ENCODE data around the gene VIT.
A peak's percentile ranks its signal among the peaks of the same experiment; 100 is the strongest.

VIT gene

DNA sequence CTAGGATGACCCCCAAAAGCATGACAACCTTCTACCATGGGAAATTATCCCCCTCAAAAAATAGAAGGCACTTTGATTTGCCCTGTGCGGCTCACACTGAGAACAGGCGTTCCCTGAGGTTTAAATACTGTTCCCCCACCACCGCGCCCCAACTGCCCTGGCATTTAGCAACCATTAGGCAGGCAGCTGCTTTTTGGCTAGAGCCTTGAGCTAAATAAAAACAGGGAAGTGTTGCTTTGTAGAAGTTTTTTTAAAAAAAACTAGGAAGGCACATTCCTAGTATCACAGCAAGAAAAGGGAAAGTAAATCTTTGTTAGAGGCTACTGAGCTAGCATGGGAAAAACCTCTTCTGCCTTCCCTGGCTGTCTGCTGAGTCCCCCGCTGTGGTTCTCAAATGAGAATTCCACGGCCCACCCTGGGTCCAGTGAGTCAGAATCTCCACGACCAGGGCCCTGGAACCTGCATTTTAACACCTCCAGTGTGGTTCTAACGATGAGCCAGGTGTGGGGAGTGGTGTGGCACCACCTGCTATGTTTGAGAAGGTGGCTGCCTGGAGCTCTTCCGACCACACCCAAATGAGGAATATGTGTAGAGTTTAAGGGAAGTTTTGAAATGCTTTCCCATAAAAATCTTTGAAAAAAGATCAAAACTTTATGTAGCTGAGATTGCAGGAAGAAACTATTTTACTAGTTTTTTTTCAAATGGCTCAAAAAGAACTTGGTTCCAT lies 66.4 kb downstream of the VIT start:
- no peak for DNase-seq

DNA sequence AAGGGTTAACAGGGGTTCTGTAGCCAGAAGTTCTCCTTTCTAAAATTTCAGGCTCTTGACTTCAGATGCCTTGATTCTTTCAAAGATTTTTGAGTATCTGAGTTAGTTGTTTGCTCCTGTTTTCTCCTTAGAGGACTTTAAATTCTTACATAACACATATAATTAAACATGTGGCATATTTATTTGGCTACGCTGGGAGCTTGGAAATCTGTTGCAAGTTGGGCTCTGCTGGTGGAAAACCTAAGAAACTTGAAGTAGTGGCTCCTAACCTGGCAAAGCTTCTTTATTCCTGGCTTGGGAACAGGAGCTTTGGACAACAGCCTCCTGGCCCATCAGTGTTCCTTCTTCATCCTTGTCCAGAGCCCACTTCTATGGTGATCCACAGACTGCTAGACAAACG lies 72.6 kb downstream of the VIT start:
- no peak for DNase-seq

DNA sequence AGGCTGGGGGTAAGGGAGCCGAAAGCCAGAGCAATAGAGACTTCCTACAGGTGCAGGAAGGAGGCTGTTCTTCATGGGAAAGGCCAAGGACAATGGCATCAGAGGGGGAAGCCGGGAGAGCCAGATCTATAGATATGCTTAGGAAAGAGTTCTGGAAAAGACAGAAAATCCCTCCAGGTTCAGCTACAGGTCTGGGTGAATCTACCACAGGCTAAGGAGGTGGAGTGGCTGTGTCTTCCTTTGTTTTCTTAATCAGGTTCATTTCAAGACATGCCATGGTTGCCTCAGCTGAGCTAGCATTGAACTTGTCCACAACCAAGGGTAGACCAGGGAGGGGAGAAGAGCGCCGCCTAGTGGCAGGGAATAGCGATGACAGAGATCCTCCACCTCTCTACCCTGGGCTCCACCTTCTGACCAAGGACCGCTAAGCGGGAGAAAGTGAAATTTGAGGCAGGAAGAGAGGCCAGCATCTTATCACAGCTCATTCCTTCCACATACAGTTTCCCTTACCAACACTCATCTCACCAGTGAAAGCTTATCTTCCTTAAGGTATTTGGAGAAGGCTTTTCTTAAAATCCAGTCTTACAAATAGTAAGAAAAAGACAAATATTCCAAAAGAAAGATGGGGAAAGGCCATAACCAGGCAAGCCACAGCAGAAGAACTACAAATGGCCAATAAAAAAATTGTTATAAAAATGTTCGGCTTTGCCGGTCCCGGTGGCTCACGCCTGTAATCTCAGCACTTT lies 74.2 kb downstream of the VIT start:
- peak in 2 of 51 donors; percentile 0 to 3 for DNase-seq

DNA sequence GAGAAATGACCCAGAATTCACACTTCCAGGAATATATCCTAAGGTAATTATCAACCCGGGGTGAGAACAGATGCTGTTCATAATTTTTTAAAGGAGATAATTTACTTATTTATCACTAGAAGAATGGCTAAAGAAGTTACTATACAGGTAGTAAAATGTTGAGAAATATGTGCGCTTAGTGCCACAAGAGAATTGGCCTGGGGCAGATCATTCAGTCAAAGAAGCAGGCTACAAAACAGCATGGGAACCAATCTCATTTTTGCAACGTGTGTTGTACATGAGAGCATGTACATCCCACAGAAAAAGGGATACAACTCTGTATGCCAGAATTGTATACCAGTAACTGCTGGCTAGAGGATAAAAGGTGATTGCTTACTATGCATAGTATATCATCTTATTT lies 75.2 kb downstream of the VIT start:
- no peak for DNase-seq

DNA sequence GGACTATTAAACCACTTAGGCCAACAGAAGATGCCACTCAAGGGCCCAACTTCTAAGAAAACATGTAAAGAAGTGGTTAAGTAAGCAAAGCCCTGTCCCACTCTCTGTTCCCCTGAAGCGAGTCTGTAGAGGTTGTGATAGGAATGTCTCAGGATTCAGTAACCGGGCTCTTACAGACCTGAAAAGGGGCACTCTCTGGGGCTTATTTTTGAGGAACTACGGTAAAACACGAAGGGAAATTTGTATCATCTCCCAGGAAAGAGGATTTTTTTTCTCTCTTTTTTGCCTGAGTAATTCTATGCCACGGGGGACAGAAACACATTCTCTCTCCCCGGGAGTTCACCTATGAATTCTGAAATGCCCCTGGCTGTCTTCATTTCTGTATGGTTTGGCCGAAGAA lies 77.4 kb downstream of the VIT start:
- DNase-seq, result no peak

DNA sequence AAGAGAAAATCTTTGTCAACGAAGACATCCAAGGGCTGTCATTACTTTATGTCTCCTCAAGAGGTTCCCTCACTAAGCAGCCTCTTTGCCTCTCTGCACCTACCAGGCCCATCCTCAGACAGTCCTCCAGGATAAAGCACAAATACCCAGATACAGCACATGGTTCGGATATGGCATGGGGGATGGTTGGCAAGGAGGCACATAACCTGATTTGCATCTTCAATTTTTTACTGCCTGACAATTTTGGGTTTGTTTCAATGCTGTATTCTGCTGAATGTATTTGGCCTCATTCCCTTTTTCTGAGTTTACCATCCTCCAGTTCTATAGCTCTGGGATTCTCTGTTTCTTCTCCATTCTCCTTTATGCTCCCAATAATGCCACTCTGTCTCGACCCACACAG lies 78.8 kb downstream of the VIT start:
- no peak for DNase-seq

DNA sequence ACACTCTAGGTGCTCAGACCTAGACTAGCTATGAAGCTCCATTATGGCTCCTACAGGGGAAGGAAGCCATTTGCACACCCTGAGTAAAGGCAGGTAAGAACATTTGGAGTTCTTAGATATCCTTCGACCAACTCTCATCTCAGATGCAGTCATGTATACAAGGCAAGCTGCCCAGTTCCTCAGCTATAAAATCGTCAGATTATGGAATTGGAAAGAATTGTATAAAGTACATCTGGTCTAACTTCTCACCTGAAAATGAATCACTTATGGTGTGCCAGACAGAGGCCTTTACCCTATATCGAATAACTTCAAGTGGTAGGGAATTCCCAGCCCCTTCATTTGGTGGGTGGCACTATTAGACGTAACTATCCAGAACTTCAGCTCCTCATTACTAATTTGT lies 79.3 kb downstream of the VIT start:
- DNase-seq, result no peak

DNA sequence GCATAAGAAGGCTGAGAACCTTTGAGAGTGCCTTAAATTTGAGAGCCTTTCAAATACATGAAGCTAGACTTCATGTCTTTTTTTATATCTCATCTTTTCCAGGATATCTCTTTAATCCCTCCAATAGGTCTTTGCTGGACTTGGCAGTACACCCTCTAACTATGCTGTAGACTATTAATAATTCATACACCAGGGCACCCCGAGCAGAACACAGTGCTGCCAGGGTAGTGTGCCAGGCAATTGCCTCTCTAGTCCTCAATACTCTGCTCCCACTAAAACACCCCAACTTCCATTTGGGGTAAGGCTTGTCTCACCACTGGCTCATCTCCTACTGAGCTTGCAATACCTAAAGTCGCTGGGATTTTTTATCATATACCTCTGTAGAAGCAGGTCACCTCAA lies 80.8 kb downstream of the VIT start:
- DNase-seq, result no peak

DNA sequence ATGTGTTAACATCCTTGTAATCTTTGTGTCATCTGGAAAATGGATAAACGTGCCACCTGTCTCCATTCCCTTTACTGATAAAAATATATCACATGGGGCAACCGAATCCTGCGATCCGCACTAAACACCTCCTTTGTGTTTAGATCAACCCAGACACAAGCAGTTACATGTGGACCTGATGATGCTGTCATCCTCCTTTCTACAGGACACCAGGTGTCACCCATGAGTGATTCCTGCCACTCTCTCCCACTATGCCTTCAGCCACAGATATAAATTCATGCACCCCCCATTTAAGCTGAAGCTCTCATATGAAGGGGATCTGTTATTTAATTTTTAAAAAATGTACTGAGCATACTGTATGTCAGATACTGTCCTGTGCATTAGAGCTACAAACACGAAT lies 81.3 kb downstream of the VIT start:
- no peak for DNase-seq

DNA sequence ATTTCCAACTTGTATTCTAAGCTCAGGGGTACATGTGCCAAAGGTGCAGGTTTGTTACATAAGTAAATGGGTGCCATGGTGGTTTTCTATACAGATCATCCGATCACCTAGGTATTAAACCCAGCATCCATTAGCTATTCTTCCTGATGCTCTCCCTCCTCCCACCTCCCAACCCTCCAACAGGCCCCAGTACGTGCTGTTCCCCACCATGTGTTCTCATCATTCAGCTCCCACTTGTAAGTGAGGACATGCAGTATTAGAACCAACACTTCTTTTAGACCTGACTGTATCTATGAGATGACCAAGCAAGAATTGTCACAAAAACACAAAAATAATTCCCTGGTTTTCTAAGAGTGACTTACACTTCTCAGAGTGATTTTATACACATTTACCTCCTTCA lies 83.0 kb downstream of the VIT start:
- DNase-seq, result no peak

DNA sequence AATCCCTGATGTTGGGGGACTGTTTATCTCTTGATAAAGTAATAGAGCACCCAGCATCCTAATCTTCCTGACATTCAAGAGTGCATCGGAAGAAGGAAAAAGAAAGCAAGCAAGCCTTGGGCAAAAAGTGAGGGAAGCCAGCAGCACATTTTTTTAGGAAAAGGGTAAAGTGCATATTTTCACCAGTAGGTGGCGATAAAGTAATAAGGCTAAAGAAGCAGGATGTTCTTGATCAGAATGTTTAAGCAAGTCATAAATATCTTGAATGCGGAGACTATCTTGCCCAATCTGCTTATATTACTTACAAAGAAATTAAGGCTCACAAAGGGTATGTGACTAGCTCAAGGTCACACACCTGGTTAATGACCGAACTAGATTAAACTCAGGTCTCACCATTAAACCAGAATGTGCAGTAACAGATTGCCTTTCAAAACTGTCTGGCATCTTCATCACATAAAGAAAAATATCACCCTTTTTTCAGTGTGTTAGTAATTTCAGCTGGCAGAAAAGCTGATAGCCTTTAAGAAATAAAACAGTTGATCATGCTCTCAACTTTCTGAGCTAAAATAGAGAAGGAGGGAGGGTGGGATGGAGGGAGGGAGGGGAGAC lies 83.8 kb downstream of the VIT start:
- DNase-seq, result peak in 3 of 51 donors; percentile 7 to 48 (median 11)

DNA sequence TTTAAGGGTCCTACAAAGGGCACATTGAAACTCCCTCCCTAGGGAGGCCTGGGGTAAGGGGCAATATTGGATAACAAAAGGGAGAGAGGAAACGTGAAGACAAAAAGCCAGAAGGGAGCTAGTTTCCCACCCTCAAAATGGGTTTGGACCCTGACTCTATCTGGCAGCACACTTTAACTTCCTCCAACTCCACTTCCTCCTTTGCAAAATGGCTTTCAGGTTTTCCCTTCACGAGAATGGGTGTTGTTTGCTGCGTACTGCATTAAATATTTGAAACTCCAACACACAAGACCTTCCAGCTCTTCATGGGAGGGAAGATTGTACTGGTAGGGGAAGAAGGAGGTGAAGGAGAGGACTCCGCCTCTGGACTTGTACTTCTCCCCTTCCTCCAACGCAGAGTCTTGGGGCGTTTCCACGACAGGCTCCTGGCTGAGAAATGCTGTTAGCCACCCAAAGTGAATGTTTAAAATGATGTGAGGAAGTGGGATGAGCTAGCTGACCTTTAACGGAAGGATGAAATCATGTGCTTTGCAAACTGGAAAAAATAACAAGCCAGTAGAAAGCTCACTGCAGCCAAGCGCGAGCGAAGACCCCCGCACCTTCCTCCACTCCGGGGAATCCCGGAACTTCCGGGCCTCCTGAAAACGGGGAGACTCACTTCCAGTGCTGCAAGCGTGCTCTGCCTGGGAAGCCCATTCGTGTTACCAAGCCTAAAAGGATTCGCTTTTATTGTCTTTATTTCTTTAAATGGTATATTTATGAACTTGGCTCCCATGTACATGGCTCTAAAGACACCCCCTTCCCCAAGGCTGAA lies 85.6 kb downstream of the VIT start:
- peak in 1 of 51 donors; percentile 41 for DNase-seq

DNA sequence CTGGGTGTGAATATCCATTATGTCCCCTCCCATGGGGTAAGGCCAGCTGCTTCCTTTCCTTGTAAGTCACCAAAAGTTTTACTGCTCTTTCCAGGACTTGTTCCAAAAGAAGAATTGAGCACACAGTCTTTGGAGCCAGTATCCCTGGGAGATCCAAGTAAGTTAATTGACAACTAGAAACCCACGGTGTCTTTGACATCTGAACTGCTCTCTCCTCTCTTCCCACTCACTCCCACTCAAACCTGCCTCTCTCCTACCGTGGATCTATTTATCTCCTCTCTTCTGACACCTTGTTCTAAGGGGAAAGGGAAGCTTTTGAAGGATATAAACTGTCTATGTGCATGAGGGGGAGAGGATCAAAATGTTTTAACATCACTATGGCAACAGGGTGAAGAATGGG lies 86.7 kb downstream of the VIT start:
- DNase-seq, result peak in 1 of 51 donors; percentile 22

DNA sequence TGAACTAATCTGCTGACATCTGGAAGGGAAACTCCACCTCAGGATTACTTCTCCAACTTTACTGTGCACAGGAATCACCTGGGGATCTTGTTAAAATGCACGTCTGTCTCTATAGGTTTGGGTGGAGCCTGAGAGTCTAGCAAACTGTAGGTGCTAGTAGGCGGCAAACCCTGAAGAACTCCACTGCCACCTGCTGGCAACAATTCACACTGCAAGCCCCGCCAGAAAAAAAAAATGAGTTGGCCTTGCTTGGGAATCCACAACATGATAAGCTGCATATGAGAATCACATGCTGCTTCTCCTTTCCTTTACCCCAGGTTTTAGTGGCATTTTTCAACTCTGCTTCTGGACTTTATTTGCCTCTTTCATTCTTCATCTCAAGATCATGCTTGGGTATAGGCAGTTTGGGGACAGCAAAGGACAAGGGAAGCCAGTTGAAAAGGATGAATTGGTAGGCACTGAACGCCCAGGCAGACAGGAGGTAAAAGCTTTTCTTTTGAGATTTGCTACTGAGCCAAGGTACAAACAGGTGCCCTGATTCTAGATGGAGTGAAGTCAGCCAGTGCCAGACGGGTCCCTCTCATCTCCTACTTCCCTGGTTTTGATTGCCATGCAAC lies 88.8 kb downstream of the VIT start:
- DNase-seq, result peak in 32 of 51 donors; percentile 0 to 58 (median 10)

DNA sequence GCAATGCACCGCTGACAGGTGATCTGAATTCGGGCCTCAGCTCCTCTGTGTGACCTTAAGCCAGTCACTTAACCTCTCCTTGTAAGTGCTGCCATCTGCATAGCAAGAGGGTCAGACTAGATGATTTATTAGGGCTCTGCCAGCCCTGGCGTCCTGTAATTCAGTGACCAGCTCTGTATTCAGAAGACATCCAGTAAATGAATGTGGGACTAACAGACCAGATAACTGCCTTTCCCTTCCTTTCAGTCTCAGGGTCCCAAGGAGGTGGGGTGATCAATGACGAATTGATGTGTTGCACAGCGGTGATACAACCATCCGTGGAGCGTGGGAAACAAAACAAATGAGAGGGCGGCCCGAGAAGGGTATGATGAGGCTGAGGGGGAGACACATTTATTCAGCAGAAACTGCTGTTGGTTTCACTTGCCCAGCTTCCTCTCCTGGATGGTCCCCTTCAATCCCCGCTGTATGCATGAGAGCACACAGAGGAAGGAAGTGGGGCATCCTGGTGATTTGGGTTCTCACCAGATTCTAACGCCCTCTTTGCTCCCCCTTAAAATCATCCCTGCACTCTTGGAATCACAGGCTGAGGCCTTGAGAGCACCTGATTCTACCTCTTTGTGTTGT lies 92.8 kb downstream of the VIT start:
- no peak for DNase-seq

DNA sequence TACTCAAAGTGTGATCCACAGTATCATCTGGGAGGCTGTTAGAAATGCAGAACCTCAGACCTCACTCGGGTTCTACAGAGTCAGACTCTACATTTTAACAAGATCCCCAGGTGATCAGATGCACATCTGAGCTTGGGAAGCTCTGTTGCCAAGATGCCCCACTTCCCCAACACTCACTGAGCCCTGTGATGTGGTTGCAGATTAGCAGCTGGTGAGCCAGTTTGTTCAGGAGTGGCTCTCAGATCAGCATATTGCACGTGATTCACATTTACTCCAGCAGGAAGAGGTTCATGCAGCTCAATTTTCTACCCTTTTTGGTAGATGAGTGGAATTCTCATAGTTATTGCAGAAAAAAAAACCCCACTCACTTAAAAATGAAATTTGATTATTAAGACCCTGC lies 96.4 kb downstream of the VIT start:
- no peak for DNase-seq

DNA sequence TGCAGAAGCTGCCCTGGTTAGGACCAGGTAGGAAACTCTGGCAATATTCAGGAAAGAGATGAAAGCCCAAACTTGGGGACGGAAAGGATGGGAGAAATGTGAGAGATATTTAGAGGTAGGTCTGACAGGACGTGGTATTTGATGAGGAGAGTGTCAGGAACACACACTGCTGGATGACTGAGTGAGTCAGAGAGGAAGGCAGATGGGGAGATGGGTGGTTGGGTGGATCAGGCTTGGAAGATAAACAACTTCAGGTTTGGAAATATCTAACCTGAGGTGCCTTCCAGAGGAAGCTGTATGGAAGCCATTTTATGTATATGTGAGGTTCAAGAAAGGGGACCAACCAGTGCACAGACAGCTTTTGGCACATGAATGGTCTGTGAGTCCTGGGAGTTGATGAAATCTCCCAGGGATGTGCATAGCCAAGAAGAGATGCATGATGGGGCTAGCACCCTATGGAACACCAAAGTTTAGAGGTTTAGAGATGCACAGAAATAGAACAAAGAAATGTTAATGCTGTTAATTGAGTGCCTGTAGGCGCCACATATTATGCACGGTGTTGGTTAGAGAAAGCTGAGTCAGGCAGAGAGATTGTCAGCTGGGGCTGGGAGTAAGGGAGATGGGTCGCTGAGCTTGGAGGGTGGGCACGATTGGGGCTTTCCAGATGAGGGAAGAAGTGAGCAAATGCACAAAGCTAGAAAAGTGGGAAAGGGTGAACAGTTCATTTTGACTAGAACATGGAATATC lies 101.0 kb downstream of the VIT start:
- no peak for DNase-seq

DNA sequence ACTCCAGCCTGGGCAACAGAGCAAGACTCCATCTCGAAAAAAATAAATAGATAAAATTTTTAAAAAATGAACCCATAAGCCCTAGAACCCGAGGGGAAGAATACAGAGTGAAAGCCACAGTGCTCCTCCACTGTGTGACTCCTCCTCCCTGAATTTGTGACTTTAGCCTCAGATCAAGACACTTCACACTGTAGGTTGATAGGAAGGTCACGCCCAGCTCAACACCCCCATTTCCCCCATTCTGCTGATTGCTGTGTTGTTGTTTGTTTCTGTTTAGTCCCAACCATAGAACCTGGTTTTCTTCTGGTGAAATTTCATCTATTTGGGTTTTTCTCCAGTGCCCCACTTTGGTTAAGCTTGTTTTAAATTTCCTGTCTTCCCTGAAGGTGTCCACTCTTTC lies 102.2 kb downstream of the VIT start:
- DNase-seq, result no peak

DNA sequence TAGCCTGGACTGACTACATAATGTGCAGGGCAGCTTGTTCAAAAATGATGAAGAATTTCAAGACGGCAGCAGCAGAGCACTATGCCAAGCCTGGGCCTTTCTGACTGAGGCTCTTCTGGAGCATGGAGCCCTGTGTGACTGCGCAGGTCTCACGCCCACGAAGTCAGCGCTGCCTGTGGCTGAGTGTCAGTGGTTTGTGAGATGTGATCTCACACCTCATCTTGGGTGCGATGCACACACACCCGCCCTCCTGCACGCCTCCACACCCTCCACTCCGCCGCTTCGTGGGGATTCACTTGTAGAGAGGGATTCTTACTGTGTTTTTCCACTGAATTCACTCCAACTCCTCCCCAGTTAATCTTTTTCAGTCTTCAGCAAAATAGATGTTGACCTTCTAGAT lies 103.9 kb downstream of the VIT start:
- DNase-seq, result peak in 3 of 51 donors; percentile 5 to 48 (median 24)

DNA sequence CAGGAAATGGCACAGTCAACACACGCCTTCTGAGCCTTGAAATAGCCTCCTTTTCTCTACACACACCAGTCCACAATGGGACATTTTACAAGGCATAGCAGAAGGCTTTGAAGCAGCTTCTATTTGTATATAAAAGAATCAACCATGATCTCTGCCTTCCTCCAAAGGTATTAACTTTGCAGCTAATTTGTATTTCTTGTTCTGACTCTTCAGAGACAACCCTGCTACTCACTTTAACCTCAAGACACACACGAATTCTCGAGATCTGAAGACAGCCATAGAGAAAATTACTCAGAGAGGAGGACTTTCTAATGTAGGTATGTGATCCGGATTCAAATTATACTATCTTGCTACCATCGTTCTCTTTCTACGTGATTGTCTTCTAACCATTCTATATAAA lies 104.6 kb downstream of the VIT start:
- DNase-seq, result no peak
